Measurements from ENCODE around the gene KLRC4. TPM values are rescaled to one million over a fixed set of nuclear protein-coding genes. Genes with fewer than 3 reads are reported as not detected.

Gene KLRC4
- total RNA-seq: not detected in 2 replicates

GRCh38 chr12:10409392-10409791 is at the start of gene KLRC4:
TSS of gene KLRC4 (minus strand) at chr12:10409757. CDS start at chr12:10409575, 182 bp downstream.

GRCh38 chr12:10453156-10453555 is 43.6 kb upstream of the KLRC4 start, which contains the start of gene KLRC1:
TSS of gene KLRC1 (minus strand) at chr12:10453377. CDS start at chr12:10451156, 2,221 bp downstream.

GRCh38 chr12:10435816-10436215 is 26.3 kb upstream of the KLRC4 start, which contains the start of gene KLRC2:
TSS of gene KLRC2 (minus strand) at chr12:10436010. CDS start at chr12:10435986, 24 bp downstream.

GRCh38 chr12:10420334-10420733 is 10.8 kb upstream of the KLRC4 start, which contains the start of gene KLRC3:
TSS of gene KLRC3 (minus strand) at chr12:10420595. CDS start at chr12:10420550, 45 bp downstream.

GRCh38 chr12:10389904-10390303 is 19.7 kb downstream of the KLRC4 start, which contains the start of gene KLRK1:
TSS of gene KLRK1 (minus strand) at chr12:10390041. CDS start at chr12:10388810, 1,231 bp downstream.

Other genes starting within 250 kb of the KLRC4 start
- 0.16 TPM in 1 of 2 replicates, not detected in the other for gene OLR1, start 237.6 kb downstream of the KLRC4 start, total RNA-seq
- gene TMEM52B, start 230.7 kb downstream of the KLRC4 start, total RNA-seq: not detected in 2 replicates
- 89.4 and 103 TPM in 2 replicates for gene GABARAPL1, start 196.9 kb downstream of the KLRC4 start, total RNA-seq
- 0.09 and 0.16 TPM in 2 replicates for gene KLRD1, start 101.9 kb downstream of the KLRC4 start, total RNA-seq
- not detected in 2 replicates for gene KLRK1, start 19.7 kb downstream of the KLRC4 start, total RNA-seq
- not detected in 2 replicates for gene KLRC3, start 10.8 kb upstream of the KLRC4 start, total RNA-seq
- gene KLRC2, start 26.3 kb upstream of the KLRC4 start, total RNA-seq: 0.43 TPM in 1 of 2 replicates, not detected in the other
- not detected in 2 replicates for gene KLRC1, start 43.6 kb upstream of the KLRC4 start, total RNA-seq
- gene EIF2S3B, start 96.1 kb upstream of the KLRC4 start, total RNA-seq: 0.34 and 0.95 TPM in 2 replicates
- 15.0 and 22.9 TPM in 2 replicates for gene MAGOHB, start 203.9 kb upstream of the KLRC4 start, total RNA-seq

Measured in bronchial smooth muscle cell (primary cell).